GM12872 (cell line): Measurements from ENCODE around the gene CCDC182.

ENCODE experiments used
- TF ChIP-seq, protein P1 (sequence below): IDR thresholded peaks from 3 replicates; pipeline ENCODE4 v1.5.1; 2011; ENCODE audit warnings: low read depth, mild to moderate bottlenecking, low read length, moderate library complexity; ENCODE audit not compliant: insufficient read depth

The CCDC182 gene

DNA sequence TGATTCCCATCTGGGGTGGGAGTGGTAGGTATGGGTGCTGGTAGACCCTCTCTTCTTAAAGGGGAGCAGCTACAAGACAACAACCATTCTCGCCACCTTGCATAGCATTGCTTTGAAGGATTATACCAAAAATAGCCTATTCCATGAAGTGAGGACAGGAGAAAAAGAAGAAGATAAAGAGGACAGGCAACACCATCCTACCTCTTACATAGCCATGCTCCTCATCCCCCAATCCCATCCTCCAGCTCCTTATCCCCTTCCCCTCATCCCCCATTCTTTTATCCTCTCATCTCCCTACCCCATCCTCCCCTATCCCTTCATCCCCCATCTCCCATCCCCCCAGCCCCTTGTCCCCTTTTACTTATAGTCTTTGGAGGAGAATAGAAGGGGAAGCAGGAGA lies 29.1 kb downstream of the CCDC182 start:
- TF ChIP-seq, protein P1, sequence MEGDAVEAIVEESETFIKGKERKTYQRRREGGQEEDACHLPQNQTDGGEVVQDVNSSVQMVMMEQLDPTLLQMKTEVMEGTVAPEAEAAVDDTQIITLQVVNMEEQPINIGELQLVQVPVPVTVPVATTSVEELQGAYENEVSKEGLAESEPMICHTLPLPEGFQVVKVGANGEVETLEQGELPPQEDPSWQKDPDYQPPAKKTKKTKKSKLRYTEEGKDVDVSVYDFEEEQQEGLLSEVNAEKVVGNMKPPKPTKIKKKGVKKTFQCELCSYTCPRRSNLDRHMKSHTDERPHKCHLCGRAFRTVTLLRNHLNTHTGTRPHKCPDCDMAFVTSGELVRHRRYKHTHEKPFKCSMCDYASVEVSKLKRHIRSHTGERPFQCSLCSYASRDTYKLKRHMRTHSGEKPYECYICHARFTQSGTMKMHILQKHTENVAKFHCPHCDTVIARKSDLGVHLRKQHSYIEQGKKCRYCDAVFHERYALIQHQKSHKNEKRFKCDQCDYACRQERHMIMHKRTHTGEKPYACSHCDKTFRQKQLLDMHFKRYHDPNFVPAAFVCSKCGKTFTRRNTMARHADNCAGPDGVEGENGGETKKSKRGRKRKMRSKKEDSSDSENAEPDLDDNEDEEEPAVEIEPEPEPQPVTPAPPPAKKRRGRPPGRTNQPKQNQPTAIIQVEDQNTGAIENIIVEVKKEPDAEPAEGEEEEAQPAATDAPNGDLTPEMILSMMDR = no peak

DNA sequence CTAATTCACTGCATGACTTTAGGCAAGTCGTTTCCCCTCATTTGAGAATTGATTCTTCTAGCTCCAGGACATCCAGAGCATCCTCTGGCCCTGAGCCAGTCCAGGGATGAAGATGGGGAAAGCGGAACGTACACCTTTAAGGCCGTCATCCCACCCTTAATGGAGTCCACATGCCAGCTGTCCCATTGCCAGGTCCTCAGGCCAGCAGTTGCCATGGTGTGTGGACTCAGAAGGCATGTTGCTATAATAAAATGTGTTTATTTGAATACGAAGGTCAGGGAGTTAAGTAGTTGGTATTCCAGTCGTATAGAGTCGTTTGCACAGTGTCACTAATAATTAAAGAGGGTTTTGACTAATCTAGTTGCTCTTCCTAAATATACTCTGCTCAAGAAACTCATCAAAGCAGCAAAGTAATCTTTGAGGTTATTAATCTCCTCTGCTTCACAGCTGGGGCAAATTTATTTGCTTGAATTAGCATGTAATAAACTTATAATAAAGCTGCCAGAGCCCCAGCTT lies 30.4 kb downstream of the CCDC182 start:
- TF ChIP-seq, protein P1 = no peak

DNA sequence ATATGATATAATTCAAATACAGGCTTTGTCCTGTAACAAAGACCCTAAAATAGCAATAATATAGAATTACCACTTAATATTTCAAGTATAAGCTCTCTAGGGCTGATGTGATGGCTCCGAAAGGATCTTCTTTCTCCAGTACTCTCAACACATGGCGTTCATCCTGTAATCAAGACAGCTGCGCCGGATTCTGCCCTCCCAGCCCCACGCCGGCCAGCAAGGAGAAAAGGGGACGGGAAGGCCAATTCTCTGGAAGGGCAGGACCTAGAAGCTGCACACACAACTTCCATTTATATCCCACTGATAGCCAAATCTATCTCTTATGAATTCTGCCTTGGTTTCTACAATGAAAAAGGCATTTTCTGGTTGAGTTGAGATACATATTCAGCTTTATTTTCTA lies 32.0 kb downstream of the CCDC182 start:
- TF ChIP-seq, protein P1 = no peak

DNA sequence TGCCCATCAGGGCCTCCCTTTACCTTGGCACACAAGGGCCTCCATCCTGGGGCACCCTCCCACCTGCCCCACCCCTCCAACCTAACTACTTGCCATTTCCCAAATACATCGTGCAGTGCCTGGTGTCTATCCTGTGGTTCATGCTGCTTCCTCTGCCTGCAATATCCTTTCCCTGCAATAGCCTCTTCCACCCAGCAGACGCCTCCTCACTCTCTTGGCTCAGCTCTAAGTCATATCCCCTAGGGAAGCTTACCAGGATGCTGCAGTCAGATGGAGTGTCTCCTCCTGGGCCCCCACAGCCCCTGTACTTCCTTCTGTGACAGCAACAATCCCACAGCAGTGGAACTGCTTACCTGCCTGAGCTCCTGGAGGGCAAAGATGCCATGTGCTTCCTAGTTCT lies 36.7 kb downstream of the CCDC182 start:
- TF ChIP-seq, protein P1 = no peak

DNA sequence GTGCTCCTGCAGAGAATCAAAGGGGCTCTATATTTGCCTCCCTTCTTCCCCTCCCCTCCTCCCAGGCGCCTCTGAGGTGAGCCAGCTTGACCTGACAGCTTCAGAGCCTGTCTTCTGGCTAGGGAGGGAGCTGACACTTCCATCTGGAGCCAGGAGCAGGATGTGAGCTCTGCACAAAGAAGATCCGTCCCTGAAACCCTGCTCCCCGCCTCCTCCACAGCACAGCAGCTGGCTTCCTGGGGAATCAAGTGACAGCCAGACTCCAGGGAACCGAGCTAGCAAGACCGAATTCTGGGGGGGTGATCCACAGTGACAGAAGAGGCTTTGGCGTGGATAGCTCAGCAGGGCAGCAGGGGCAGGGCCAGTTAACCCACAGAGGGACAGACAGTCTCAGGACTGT lies 37.2 kb downstream of the CCDC182 start:
- TF ChIP-seq, protein P1 = no peak

DNA sequence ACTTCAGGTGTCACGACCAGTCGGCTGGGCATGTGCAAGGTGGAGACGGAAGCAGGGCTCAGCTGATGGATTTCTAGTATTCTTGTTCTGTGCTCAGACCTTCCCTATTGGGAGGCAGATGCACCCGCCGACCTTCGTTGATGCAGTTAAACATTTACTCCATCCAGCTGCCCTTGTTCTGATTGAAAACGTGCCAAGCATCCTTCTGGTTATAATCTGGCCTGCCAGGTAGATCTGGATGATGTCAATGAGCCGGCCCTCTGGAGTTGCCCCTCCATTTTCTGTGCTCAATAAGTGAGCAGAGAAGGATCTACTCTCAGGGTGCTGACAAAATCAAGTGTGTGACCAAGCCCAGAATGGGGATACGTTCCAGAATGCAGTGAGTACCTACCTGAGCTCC lies 38.3 kb downstream of the CCDC182 start:
- TF ChIP-seq, protein P1 = no peak

DNA sequence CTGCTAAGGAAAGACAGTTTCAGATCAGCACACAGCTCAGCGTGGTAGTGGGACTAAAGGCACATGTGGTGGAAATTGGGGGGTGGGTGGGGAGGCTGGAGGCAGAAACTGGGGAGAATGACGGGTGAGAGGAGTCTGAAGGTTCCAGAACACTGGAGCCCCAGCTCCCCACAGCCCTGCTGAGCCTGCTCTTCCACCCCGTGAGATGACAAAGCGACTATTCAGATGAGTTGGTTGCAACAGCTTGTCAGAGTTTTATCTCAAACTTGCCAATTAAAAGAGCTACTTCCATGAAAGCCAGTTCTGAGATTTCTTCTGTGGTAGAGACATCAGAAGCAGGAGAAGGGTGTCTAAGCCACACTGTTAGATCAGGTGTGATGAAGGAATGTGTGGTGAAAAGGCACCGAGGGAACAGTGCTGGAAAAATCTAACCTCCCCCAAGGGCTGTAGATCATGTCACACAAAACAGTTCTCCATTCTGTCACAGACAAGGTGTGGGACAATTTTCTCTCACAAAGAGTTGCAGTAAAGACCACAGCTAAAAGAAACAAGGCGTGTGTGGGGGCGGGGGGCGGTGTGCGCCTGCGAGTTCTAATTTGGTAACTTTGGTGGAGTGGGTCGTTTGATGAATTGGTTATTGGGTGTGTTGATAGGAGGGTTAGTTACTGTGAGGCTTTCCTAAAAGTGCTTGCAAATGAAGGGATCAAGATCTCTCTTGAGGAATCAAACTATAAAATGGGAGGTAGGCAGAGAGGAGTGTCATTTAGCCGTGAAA lies 39.0 kb downstream of the CCDC182 start:
- TF ChIP-seq, protein P1 = no peak
